UCSD-AML1 (cell line): ENCODE data around the gene CPSF3.
"Not testable (repeated sequence)": the region's sequence is repeated elsewhere in the genome, so short reads cannot be mapped to it uniquely, and the experiment has no call there.

Experiments
- DNase-seq: peaks from one replicate; lab custom pipeline; 2025; ENCODE audit not compliant: unreplicated experiment; lab: John Stamatoyannopoulos, UW

The CPSF3 gene

GRCh38 chr2:9392898-9393765, 30.3 kb upstream of the CPSF3 start:
- no peak for DNase-seq

- no peak for DNase-seq
These were observed 28.6 kb upstream of the CPSF3 start for GRCh38 chr2:9394816-9395215.

- DNase-seq: no peak
These were observed 26.3 kb upstream of the CPSF3 start for GRCh38 chr2:9397201-9397600.

GRCh38 chr2:9398251-9398650, 25.2 kb upstream of the CPSF3 start:
- not testable (repeated sequence) for DNase-seq

GRCh38 chr2:9398881-9399780, 24.3 kb upstream of the CPSF3 start:
- no peak for DNase-seq

GRCh38 chr2:9400268-9401058, 23.0 kb upstream of the CPSF3 start:
- DNase-seq: no peak

- no peak for DNase-seq
These were observed 22.4 kb upstream of the CPSF3 start for GRCh38 chr2:9401059-9401547.

- no peak for DNase-seq
These were observed 21.6 kb upstream of the CPSF3 start for GRCh38 chr2:9401646-9402371.

GRCh38 chr2:9403924-9404323, 19.5 kb upstream of the CPSF3 start:
- DNase-seq: no peak

GRCh38 chr2:9404451-9404850, 19.0 kb upstream of the CPSF3 start:
- no peak for DNase-seq

- no peak for DNase-seq
These were observed 17.8 kb upstream of the CPSF3 start for GRCh38 chr2:9405636-9406035.

- DNase-seq: no peak
These were observed 16.7 kb upstream of the CPSF3 start for GRCh38 chr2:9406529-9407362.

- no peak for DNase-seq
These were observed 16.1 kb upstream of the CPSF3 start for GRCh38 chr2:9407363-9407811.

- peak; percentile 31 for DNase-seq
These were observed 14.8 kb upstream of the CPSF3 start for GRCh38 chr2:9408641-9409151.

- no peak for DNase-seq
These were observed 13.3 kb upstream of the CPSF3 start for GRCh38 chr2:9410108-9410507.

- DNase-seq: no peak
These were observed 10.7 kb upstream of the CPSF3 start for GRCh38 chr2:9412781-9413180.

- no peak for DNase-seq
These were observed 7.8 kb upstream of the CPSF3 start for GRCh38 chr2:9415516-9416169.

- no peak for DNase-seq
These were observed 7.0 kb upstream of the CPSF3 start for GRCh38 chr2:9416267-9416961.
